SK-MEL-5 (cell line): Measurements from ENCODE around the gene UGT2A3. TPM values are rescaled to one million over a fixed set of nuclear protein-coding genes. Genes with fewer than 3 reads are reported as not detected.

ENCODE experiments used
- DNase-seq: peaks from one replicate; pipeline ENCODE4 v3.0.0-alpha.2; 2016; ENCODE audit warnings: low read depth, low spot score
- in situ Hi-C: cut with HindIII; loops from 2 replicates; pipeline ENCODE4 v1.10.0; 2016; ENCODE audit warnings: low sequenced_read_pairs, high pct_unique_total_duplicates, low pct_unique_long_range_greater_than_20kb
- small RNA-seq, 2 experiments: library from RNA; depleted of rRNA; stranded (forward); fragments of <200 nt; gene quantifications; one replicate each; pipeline ENCODE3, GENCODE V24; 2014
- total RNA-seq: library from RNA; depleted of rRNA; stranded (reverse); fragments of >200 nt; shearing (Covaris generic); gene quantifications from 2 replicates; pipeline ENCODE4 v1.2.3, GENCODE V29; 2014; rRNA removed

UGT2A3 gene
- total RNA-seq, 1 experiment from 2014 or later: not detected

DNA sequence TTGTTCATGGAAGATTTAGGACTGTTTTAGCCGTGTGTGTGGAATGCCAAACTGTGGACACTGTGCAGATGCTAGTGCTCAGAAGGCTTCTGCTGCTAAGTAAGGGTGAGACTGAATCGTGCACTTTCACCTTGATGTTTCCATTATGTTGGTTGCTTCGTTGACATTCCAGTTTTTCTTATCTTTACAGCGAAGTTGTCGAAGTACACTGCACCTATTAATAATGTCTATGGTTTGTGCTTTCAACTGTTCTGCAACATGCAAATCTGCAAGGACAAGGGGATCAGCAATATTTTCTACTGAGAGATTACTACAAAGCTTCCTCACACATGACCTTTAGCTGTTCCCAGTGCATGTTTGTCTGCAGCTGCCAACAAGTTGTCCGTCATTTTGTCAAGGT is 67.7 kb downstream of the UGT2A3 start:
- in situ Hi-C loops: no loop called here
- no peak for DNase-seq

Small RNA genes within 50 kb of the gene (small RNA-seq; reads per million reads assigned to genes)
- gene AC021146.3 (0 reads per million in 2 experiments), gene AC021146.6 (0 reads per million in 2 experiments)

Other genes starting within 250 kb of the UGT2A3 start
- gene UGT2B10, start 135.8 kb downstream of the UGT2A3 start, total RNA-seq: not detected in 2 replicates
- 3.3 and 4.7 TPM in 2 replicates for gene UGT2B7, start 144.7 kb upstream of the UGT2A3 start, total RNA-seq